CD1c-positive myeloid dendritic cell (primary cell): ENCODE results near the gene CARD19.

ENCODE experiments used
- DNase-seq: peaks from one replicate; pipeline ENCODE4 v3.0.0-alpha.2; 2016; ENCODE audit errors: extremely low spot score

CARD19 gene

GRCh38 chr9:93161786-93162562, 66.0 kb downstream of the CARD19 start:
- DNase-seq: no peak
